Brain microvascular endothelial cell (primary cell): ENCODE measurements around the gene PDCD11.
A peak's percentile ranks its signal among the peaks of the same experiment; 100 is the strongest.
"Not testable (repeated sequence)": the region's sequence is repeated elsewhere in the genome, so short reads cannot be mapped to it uniquely, and the experiment has no call there.

ENCODE experiments used
- DNase-seq: peaks from one replicate; pipeline ENCODE4 v3.0.0-alpha.2; 2020
- H3K27ac ChIP-seq: fragments of 250-450 bp; sonication (Bioruptor Pico); 2 replicates; pipeline ENCODE4 v1.5.1; 2020; ENCODE audit warnings: mild to moderate bottlenecking, moderate library complexity
- H3K27me3 ChIP-seq: fragments of 250-450 bp; sonication (Bioruptor Pico); replicated peaks from 2 replicates; pipeline ENCODE4 v1.5.1; 2020; ENCODE audit warnings: mild to moderate bottlenecking
- H3K36me3 ChIP-seq: fragments of 250-450 bp; sonication (Bioruptor Pico); replicated peaks from 2 replicates; pipeline ENCODE4 v1.5.1; 2020; ENCODE audit warnings: mild to moderate bottlenecking
- H3K4me3 ChIP-seq: 2 replicates; pipeline ENCODE4 v1.5.1; 2011; ENCODE audit warnings: low read depth, mild to moderate bottlenecking, control low read depth, low read length, moderate library complexity
- in situ Hi-C: cut with HindIII; loops from 2 replicates; pipeline ENCODE4 v1.10.0; 2017; ENCODE audit warnings: low sequenced_read_pairs, low pct_ligation_motif_present
- TF ChIP-seq, protein P1 (sequence below): IDR thresholded peaks from 2 replicates; pipeline ENCODE4 v1.5.1; 2011; ENCODE audit warnings: low read depth, mild to moderate bottlenecking, moderate library complexity, low read length, control low read depth, inconsistent platforms; ENCODE audit errors: missing control alignments

Gene PDCD11, protein sequence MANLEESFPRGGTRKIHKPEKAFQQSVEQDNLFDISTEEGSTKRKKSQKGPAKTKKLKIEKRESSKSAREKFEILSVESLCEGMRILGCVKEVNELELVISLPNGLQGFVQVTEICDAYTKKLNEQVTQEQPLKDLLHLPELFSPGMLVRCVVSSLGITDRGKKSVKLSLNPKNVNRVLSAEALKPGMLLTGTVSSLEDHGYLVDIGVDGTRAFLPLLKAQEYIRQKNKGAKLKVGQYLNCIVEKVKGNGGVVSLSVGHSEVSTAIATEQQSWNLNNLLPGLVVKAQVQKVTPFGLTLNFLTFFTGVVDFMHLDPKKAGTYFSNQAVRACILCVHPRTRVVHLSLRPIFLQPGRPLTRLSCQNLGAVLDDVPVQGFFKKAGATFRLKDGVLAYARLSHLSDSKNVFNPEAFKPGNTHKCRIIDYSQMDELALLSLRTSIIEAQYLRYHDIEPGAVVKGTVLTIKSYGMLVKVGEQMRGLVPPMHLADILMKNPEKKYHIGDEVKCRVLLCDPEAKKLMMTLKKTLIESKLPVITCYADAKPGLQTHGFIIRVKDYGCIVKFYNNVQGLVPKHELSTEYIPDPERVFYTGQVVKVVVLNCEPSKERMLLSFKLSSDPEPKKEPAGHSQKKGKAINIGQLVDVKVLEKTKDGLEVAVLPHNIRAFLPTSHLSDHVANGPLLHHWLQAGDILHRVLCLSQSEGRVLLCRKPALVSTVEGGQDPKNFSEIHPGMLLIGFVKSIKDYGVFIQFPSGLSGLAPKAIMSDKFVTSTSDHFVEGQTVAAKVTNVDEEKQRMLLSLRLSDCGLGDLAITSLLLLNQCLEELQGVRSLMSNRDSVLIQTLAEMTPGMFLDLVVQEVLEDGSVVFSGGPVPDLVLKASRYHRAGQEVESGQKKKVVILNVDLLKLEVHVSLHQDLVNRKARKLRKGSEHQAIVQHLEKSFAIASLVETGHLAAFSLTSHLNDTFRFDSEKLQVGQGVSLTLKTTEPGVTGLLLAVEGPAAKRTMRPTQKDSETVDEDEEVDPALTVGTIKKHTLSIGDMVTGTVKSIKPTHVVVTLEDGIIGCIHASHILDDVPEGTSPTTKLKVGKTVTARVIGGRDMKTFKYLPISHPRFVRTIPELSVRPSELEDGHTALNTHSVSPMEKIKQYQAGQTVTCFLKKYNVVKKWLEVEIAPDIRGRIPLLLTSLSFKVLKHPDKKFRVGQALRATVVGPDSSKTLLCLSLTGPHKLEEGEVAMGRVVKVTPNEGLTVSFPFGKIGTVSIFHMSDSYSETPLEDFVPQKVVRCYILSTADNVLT (N-terminal part only)

DNA sequence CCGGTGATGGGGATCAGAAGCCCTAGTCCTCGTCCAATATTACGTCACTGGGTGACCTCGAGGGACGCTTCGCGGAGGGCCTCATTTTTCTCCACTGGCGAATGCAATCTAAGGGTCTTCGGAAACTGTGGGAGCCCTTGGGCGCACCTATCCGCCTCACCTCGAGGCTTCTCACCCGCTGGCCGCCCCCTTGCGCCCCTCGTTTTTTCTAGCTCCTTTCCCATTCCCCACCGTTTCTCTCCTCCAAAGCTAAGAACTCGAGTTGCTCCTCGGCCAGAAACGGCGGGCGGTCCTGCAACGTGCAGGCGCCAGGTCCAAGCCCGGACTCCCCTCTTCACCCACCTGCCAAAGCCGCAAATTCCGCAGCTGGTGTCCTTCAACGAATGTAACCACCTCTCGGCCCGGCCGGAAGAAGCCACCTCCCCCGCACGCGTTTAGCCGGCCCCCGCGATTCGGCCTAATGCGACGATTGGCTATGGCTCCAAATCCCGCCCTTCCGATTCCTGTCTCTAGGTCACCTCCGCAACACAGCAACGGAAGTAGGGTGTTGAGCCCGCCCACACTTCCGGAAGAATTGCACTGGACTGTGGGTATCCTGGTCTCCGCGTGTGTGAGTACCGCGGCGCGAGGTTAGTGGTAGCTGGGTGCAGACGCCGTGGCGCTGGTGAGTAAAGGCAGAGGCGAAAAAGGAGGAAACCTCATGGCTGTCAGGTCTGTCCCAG, at the start of gene PDCD11, which contains the start of gene ATP5MK:
TSS of gene PDCD11 (plus strand) at position 560 of the 722 bp plus-strand sequence. CDS start 1,801 bp downstream, outside the sequence.
TSS of gene ATP5MK (minus strand) at position 409 of the 722 bp plus-strand sequence. CDS start 4,018 bp downstream, outside the sequence.
- in situ Hi-C loops = no loop called here
- TF ChIP-seq, protein P1, sequence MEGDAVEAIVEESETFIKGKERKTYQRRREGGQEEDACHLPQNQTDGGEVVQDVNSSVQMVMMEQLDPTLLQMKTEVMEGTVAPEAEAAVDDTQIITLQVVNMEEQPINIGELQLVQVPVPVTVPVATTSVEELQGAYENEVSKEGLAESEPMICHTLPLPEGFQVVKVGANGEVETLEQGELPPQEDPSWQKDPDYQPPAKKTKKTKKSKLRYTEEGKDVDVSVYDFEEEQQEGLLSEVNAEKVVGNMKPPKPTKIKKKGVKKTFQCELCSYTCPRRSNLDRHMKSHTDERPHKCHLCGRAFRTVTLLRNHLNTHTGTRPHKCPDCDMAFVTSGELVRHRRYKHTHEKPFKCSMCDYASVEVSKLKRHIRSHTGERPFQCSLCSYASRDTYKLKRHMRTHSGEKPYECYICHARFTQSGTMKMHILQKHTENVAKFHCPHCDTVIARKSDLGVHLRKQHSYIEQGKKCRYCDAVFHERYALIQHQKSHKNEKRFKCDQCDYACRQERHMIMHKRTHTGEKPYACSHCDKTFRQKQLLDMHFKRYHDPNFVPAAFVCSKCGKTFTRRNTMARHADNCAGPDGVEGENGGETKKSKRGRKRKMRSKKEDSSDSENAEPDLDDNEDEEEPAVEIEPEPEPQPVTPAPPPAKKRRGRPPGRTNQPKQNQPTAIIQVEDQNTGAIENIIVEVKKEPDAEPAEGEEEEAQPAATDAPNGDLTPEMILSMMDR = peak; percentile 51
- peaks cover 35% of the 10 kb centered on the region for H3K36me3 ChIP-seq
- DNase-seq = peak; percentile 99
- H3K4me3 ChIP-seq = peak within 1 kb of the TSS; percentile 99
- no peaks in the 10 kb centered on the region for H3K27me3 ChIP-seq
- H3K27ac ChIP-seq = peak within 1 kb of the TSS; percentile 85

DNA sequence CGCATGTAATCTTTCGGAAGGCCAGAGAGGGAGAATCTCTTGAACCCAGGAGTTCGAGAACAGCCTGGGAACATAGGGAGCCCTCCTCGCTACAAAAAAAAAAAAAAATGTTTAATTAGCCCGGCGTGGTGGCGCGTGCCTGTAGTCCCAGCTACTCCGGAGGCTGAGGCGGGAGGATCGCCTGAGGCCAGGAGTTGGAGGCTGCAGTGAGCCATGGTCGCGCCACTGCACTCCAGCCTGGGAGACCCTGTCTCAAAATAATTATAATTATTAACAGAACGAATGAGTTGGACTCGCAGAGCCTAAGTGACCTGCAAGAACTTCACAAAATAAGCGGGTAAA, 46.3 kb upstream of the PDCD11 start:
- in situ Hi-C loops = no loop called here
- Histone ChIP-seq H3K4me3 (peak overlapping the region; percentile 71), H3K36me3 (peaks cover 8% of the 10 kb centered on the region), H3K27me3 (no peaks in the 10 kb centered on the region), H3K27ac (peak overlapping the region; percentile 53)
- DNase-seq = no peak
- TF ChIP-seq, protein P1 = no peak

DNA sequence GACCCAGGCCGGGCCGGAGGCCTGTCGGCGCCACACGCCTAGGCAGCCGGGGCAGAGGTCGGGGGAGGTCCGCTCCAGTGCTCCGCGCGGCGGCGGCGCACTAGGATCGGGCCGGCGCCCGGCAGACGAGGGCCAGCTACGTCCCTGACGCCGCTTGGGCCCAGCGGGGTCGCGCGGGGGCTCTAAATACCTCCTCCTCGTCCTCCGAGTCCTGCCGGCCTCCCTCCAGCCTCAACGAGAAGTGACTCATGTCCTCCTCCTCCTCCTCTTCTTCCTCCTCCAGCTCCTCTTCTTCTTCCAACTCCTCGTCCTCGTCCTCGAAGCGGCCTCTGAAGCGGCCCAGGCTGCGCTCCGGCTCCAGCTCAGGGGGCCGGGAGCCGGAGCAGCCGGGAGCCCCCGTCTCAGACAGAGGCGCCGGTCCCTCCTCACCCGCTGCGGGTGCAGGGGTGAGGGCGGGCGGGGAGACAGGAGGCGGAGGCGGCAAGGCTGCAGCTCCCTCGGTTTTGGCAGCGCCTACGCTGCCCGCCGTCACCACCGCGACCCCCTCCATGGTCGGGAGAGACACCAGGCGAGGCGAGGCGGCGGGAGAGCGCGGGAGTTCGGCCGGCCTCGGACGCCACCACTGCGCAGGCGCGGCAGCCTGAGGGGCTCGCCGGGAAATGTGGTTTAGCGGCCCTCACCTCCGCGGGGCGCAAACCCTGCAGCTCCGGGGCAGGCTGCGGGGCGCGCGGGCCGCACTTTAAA, 45.7 kb upstream of the PDCD11 start, which contains the start of gene PCGF6:
TSS of gene PCGF6 (minus strand) at position 624 of the 744 bp plus-strand sequence. CDS start at position 550, 74 bp downstream.
- Histone ChIP-seq H3K36me3 (peaks cover 7% of the 10 kb centered on the region), H3K4me3 (peak within 1 kb of the TSS; percentile 71), H3K27ac (peak within 1 kb of the TSS; percentile 53), H3K27me3 (no peaks in the 10 kb centered on the region)
- TF ChIP-seq, protein P1 = peak; percentile 3
- DNase-seq = peak; percentile 62
- in situ Hi-C loops = no loop called here

DNA sequence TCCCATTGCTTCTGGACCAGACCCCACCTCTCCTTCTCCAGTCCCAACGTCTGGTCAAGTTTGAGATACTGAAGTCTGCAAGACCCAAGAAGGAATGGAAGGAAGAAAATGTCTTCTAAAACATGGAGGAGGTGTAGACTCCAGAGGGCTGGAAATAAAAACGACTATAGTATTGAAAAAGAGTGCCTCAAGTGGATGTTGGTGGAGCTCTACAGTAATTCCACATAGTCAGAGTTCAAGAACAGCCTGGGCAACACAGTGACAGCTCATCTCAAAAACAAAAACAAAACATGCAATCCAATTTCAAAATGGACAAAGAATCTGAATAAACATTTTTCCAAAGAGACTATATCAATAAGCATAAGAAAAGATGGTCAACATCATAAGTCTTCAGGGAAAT, 43.1 kb upstream of the PDCD11 start:
- DNase-seq = no peak
- in situ Hi-C loops = no loop called here
- no peaks in the 10 kb centered on the region for H3K36me3 ChIP-seq
- H3K27ac ChIP-seq = no peak overlapping the region
- H3K27me3 ChIP-seq = no peaks in the 10 kb centered on the region
- TF ChIP-seq, protein P1 = no peak
- H3K4me3 ChIP-seq = no peak overlapping the region

DNA sequence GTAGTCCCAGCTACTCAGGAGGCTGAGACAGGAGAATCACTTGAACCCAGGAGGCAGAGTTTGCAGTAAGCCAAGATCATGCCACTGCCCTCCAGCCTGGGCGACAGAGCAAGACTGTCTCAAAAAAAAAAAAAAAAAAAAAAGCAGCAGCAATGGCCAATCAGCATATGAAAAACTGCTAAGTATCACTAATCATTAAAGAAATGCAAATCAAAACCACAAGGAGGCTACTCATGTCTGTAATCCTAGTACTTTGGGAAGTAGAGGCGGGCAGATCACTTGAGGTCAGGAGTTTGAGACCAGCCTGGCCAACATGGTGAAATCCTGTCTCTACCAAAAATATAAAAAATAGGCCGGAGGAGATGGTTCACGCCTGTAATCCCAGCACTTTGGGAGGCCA, 41.9 kb upstream of the PDCD11 start:
- H3K27me3 ChIP-seq, DNase-seq, H3K27ac ChIP-seq, in situ Hi-C loops, H3K36me3 ChIP-seq, H3K4me3 ChIP-seq: not testable (repeated sequence)
